ENCODE measurements around the gene CFAP58.

The CFAP58 gene

DNA sequence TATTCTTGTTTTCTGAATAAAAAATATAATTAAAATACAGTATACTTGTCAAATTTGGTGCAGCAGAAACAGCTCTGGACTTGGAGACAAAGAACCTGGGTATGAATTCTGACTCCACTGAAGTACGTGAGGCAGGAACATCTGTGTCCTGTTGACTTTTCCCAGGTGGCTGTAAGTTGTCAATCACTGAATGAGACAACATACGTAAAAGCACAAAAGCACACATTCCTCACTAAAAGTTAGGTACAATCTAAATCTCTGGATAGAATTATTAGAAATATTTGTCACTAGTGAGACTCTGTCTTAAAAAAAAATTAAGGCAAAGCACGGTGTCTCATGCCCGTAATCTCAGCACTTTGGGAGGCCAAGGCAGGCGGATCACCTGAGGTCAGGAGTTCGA lies 18.1 kb downstream of the CFAP58 start:
- DNase-seq (ENCODE audit: low read depth in 2 of 2) = no peak

DNA sequence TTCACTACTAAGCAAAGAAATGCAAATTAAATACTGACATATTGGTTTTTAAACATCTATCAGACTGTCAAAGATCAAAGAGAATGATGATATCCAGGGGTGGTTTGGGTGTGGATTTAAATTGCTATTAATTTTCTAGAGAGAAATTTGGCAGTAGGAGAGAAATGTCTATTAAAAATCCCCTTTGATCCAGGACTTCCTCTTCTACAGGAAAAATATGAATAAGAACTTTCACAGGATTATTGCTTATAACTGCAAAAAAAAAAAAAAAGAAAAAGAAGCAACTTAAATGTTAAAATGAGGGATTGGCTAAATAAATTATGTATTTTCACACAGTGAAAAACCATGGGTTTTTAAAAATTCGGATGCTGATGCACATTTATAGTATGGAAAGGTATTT lies 21.0 kb downstream of the CFAP58 start:
- no peak for DNase-seq (ENCODE audit: low read depth in 2 of 2)

DNA sequence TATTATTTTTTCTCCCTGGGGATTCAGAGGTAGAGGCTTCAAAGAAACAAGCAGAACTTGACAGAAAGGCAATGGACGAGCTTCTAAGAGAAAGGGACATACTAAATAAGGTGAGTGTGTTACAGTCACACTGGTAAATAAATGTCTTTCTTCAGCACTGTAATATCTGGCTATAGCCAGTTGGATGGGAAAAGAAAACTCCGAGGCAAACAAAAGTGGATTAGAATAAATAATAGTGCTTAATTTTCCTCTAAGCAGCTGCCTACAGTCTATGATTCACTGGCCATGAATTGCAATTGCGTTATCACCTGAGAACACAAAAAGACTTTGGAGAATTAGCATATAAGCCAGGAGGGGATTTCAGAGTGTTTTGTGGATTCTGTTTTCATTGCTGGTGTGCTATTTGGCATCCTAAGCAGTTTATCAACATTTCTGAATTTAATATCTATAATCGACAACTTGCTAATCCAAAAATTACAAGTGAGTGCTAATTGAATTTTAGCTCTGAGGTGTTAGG lies 23.2 kb downstream of the CFAP58 start:
- no peak for DNase-seq (ENCODE audit: low read depth in 2 of 2)

DNA sequence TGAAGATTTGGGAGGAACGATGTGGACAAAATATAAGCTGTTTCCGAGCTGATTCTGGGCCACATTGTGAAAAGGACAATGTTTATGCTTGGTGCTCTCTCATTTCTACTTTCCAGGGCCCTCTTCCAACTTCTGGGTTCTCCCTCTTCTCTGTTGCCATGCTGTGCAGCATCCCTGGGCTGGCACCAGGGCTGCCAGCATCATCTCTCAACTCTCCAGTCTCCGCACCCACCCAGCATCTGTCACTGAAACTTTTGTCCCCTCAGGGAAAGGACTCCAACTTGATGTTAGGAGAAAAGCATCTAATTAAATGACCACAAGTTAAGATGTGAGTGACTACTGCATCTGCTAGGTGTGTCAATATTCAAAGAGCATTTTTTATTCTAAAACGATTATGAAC lies 26.7 kb downstream of the CFAP58 start:
- DNase-seq (ENCODE audit: low read depth in 2 of 2) = no peak

DNA sequence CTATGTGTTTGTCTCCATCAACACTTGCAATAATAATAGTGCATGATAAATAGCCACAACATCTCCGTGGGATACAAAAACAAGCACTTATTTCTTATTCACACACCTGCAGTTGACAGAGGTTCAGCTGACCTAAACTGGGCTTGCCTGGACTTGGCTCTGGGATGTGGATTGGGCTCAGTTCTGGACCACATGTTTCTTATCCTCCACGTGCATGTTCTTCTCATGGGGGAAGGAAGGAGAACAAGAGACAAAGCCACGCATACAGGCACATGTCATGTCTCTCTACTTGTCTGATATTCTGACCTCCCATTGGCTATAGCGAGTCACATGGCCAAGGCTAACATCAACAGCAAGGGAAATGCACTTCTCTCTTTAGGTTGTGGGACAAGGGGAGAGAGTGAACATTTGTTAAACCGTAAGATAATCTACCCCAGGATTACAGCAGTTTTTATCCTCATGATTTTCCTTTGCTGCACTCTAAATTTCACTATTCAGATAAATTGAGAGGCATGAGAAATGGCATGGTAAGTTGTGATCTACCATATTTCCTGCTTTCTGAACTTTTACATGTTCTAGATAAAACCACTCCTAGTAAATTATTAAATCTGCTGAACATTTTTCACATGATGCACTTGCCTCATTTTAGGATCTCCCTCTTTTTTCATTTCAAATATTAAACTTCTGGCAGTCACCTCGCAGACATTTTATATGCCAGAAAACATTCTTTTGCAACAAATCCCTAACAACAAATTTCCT lies 33.7 kb downstream of the CFAP58 start:
- DNase-seq (ENCODE audit: low read depth in 2 of 2) = no peak

DNA sequence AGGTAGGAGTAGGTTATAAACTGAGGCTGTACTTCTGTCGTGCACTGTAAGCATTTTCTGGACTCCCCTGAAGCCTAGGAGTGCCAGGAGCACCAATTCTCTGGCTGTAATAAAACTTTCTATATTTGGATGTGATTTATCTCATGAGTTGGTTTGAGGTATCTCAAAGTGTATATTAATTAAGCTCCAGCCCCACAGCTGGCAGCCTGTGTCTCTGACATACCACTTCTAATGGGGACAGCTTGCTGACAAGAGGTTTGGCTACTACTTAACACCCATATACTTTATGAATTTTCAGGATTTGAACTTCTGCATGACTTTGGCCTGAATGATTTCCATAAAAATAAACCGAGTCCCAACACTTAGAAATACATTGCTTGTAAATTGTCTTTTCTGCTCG lies 35.2 kb downstream of the CFAP58 start:
- no peak for DNase-seq (ENCODE audit: low read depth in 2 of 2)

DNA sequence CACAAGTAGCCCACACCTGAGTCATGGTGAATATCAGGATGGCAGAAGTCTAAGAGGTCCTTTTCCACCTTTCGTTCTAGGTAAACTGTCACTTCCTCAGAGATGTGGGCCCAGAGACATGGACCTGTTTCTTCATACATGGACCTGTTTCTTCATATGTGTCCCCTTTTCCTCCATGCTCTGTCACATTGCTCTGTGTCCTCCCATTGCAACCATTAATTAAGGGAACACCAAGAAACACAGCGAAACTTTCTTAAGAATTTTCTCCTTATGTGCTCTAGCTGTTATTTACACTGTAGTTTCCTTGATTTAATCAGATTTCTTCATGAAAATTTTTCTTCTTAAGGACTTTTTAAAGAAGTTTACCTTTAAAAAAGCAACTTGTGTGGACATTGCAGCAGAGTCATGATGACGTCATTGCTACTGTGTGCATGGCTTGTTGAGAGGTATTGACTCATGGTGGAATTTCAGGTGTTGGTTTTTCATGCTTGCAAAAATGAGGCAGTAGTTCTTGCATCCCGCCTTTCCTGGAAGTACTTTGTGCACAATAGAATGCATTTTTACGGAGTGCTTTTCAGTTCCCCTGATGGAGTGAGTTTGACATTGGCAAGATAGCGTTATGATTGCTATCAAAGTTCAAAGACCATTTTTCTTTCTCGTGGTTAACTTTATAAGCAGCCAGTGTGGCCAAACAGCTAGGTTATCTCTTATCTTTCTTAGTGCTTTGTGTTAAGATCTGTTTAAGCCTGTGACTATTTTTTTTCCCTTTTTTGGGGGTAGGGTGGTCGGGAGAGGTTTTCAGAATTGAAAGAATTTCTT lies 37.7 kb downstream of the CFAP58 start:
- no peak for DNase-seq (ENCODE audit: low read depth in 2 of 2)

DNA sequence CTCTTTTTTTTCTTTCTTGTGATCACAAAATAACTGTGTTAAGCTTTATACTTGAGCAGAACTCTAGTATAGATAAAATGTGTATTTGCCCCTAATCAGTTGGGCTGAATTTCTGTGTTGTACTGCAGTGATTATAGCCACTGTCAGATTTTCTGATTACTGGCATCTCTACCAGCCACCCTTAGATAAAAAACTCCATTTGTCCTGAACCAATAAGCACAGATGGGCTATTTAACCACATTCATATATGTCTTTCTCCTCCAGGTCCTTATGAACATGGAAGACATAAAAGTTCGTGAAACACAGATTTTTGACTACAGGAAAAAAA lies 38.3 kb downstream of the CFAP58 start:
- no peak for DNase-seq (ENCODE audit: low read depth in 2 of 2)

DNA sequence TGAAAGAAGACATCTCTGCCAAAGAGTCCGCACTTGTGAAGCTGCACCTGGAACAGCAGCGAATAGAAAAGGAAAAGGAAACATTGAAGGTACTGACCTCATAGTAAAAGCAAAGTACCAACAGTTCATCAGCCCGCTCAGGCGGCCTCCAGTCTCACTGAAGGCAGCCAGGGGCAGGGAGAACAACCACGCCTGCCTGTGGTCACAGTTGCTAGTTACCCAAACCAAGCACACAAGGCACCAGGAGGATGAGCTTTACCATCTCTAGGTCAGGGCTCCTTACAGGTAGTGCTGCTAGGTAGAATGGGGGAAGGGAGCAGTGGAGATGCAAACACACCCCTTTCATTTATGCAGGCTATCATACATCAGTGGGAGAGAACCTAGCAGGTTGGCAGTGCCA lies 39.8 kb downstream of the CFAP58 start:
- DNase-seq (ENCODE audit: low read depth in 2 of 2) = no peak

DNA sequence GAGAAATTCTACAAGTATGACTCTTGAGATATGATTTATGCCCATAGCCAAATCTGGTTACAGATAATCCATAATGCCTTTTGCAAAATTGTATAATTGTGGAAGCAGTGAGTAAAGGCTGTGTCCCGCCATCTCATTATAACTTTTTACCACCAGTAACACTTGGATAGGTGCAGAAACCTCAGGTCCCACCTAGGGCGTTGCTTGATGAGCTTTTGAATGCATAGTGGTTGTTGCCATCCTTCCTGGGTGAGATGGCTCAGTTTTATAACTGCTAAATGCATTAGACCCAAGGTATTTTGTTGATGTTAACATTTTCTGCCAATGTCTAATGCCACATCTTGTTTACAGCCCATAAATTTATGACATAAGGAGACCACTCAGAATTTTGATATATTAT lies 42.9 kb downstream of the CFAP58 start:
- no peak for DNase-seq (ENCODE audit: low read depth in 2 of 2)

DNA sequence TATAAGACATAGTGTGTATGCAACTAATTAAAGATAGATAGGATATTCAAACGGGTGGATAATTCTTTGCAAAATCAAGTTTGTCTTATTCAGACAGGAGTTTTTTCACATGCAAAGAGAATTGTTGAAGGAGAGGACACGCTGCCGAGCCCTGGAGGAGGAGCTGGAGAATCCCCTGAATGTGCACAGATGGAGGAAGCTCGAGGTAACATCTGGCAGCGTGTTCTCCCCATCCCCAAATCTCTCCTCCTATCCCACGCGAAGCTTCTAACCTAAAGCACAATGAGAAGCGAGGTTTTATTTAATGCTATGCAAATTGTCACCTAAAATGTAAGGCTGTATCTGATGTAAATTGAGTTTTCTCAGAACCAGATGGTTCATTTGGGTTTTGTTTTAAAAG lies 50.0 kb downstream of the CFAP58 start:
- no peak for DNase-seq (ENCODE audit: low read depth in 2 of 2)

DNA sequence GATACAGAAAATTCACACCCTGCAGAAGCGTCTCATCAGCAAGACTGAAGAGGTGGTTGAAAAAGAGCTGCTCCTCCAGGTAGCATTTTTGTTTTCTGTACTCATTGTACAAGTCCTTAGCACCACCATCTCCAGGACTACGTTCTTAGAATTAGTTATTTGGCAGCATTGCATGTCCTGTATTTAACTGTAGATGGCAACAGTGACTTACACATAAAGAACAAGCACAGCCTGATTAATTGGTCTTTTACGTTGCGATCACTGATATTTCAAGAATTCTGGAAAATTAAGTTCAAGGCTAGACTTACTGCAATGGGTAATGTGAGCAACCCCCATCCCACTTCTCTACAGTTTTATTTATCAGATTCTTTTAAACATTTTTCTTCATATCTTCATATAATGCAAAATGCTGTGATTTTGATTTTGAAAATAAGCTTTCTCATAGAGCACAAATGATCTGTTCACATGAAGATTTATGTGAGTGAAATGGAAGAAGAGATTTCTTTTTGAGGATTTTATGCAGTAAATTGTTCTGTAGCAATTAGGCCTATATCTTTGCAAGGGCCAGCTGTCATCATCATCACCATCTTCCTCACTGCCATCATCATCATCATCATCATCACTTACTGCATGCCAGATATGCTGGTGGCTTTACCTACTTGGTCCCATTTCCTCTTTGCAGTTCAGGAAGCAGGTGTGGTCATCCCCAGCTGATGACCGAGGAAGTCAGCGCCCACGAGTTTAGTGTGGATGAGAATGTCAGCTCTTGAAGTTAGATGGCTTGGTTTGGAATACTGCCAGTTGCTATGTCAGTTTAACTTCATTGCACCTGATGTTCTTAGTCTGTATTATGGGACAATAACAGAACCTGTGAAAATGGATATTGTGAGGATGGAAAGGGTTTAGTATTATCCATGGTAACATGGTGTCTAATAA lies 53.4 kb downstream of the CFAP58 start:
- no peak for DNase-seq (ENCODE audit: low read depth in 2 of 2)

DNA sequence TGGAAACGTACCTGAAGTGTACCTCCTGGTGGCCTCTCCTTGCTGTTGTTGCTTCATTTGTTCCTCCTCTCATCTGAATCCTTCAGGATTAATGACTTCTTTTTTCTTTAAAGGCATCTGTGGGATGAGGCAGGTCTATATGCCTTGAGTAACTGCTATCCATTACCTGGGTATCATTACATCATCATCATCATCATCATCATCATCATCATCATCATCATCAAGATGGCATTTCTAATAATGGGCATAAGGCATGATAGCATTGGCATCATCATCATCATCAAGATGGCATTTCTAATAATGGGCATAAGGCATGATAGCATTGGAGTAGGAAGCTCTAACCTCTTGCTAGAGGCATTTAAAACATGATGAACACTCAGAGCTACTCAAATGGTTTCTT lies 59.9 kb downstream of the CFAP58 start:
- DNase-seq (ENCODE audit: low read depth in 2 of 2) = no peak

DNA sequence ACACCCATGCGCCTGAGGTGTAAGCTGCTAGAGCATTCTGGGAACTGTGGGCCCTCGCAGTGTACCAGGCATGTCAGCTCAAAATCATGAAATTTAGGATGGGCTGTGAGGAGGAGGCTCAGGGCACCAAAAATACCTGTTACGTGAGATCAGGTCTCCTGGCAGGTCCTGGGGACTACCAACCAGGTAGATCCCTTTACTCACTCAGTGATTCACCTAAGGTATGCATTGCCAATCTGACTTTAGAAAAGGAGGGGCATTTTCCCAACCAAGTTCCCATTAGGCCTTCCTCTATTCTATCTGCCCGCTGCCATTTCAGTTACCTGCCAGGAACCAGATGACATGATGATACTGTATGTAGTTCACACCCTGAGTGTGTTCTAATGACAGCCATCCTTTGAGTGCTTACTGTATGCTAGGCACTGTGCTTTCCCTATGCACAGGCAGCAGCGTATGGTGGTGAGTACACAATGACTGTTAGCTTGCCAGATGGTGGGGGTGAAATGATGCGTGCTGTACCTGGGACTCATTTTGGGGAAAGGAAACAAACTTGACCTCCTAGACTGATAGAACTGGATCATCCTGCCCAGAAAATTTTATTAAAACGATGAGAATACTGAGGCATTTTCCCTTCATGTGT lies 62.0 kb downstream of the CFAP58 start:
- DNase-seq (ENCODE audit: low read depth in 2 of 2) = no peak

DNA sequence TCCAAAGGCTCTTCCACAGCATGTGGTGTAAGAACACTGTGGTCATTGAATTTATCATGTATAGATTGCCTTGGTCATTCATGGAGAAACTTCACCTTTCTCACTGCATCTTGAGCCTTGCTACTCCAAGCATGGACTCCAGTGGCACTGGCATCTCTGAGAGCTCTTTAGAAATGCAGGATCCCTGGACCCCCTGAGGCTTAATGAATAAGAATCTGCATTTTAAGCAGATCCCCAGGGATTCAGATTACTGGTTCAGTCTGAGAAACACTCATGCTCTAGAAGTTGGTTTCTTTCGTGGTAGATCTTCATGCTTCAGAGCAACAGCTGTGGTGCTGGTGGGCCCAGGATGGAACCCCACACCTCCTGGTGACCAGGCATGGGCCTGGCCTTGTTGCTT lies 63.2 kb downstream of the CFAP58 start:
- no peak for DNase-seq (ENCODE audit: low read depth in 2 of 2)

DNA sequence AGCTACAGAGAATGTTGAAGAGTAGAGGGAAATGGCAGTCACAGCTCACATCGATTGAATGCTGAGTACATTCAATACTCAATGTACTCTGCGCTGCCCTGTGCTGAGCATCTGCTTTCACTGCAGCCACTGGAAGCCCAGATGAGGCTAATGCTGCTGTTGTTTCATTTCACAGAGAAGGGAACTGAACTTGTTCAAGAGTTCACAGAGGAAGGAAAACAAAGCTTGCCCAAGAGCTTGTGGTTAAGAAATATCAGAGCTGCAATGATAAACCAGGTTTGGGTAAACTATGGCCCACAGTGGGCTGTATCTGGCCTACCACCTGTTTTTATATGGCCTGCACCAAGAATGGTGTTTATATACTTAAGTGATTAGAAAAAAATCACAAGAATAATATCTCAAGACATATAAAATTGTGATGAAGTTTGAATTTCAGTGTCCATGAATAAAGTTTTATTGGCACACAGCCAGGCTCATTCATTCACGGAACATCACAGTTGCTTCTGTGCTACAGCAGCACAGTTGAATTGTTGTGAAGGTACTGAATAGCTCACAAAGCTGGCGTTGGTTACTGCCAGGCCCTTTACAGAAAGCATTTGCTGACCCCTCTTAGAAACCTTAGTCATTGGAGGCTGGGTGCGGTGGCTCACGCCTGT lies 64.1 kb downstream of the CFAP58 start:
- no peak for DNase-seq (ENCODE audit: low read depth in 2 of 2)

DNA sequence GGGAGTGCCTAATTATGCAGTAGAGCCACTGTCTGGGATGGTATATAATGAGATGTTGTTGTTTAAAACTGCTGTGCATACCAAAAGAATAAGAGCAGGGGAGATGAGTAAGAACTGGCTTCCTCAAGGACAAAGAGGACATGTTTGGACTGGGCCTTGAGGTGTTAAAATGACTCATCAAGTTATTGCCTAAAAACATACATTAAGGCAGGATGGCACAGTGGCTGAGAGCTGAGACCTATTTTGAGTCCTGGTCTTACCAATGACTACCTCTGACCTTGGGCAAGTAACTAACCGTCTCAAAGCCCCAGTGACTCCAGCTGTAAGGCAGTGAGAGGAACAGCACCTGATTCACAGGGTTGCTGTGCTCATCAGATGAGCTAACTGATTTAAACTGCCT lies 71.1 kb downstream of the CFAP58 start:
- no peak for DNase-seq (ENCODE audit: low read depth in 2 of 2)

DNA sequence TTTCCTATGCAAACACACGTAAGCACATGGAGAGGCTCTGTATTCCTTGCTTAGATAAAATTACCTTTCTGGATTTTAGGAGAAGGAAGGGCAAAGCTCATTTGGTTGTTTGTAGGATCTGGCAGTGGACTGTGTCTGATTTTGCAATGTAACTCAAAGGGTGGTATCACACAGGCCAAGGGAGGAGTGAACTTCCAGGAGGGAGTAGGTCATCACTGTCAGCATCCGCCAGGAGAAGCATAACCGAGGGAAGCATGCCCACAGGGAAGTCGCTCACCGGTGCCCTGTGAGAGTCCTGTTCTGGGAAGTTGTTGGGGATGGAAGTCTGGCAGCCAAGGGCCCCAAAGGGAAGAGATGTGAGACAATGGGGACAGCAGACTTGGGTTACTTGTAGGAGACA lies 74.4 kb downstream of the CFAP58 start:
- DNase-seq (ENCODE audit: low read depth in 2 of 2) = no peak

DNA sequence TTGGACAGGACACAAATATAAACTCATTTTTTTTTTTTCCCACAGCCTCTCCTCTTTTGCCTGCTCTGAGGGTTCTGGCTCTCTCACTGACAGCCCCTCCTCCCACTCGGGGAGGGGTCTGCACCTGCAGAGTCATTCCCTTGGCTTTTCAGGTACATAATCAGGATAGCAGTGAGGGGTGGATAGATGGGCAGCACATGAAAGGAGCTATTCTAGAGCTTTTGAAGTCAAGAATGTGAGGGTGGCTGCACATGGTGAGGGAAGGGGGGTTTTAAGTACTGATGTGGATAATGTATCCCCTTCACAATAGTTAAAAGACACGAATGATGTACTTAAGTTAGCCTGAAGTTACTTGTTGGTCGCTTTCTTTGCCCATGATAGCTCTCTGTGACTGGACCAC lies 76.2 kb downstream of the CFAP58 start:
- no peak for DNase-seq (ENCODE audit: low read depth in 2 of 2)

DNA sequence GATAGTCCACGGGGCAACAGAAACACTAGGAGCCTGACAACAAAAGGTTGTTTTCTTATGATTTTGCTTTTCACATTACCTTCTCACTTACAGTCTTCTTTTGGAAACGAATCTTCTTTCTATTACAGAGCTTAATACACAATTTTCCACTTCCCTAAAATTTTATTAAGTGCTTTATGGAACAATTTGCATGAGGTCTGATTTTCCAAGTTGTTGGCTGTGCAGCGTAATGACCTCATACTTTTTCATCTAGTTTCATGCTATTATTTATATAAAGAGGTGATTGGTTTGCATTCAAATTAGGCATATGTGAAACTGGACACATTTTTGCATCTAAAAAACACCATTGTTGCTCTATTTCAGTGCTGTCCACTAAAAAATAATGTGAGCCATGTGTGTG lies 76.7 kb downstream of the CFAP58 start:
- DNase-seq (ENCODE audit: low read depth in 2 of 2) = no peak

DNA sequence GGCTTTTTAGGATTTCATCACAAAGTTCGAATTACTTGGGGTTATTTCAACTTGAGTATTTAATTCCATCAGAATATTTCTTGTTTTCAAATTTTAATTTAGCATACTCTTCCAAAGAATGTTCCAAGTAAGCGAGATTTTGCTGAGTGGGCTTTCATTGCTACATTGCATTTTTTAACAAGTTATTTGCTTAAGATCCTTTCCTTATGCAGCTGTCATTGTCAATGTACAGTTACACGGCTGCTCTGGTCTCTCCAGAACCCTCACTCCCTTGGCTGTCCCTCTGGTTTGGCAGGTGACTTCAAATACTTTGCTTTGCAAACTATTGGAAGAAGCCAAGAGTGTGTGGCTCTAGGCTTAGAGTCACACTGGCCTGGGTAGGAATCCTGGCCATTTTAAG lies 80.0 kb downstream of the CFAP58 start:
- DNase-seq (ENCODE audit: low read depth in 2 of 2) = no peak

Measured in stimulated activated CD4-positive, alpha-beta T cell treated with anti-CD3 and anti-CD28 coated beads, Interleukin-1b, Interleukin-23, amount 100 ng/mL, for 1 hour (primary cell).